ENCODE data around the gene PEX11G. TPM values are rescaled to one million over a fixed set of nuclear protein-coding genes. Genes with fewer than 3 reads are reported as not detected.

Gene PEX11G
- total and polyA plus RNA-seq, 2 donors from 2014 or later = 7.8 to 20.8 TPM

GRCh38 chr19:7469669-7470285, 19.1 kb downstream of the PEX11G start:
- Histone ChIP-seq H3K9ac (ENCODE audit: low read length in 3 of 3) (no peak overlapping the region), H3K27ac (ENCODE audit: low read depth in 2 of 2, low read length in 2 of 2) (no peak overlapping the region), H3K27me3 (ENCODE audit: control insufficient read depth, insufficient read depth, low read length) (no peaks in the 10 kb centered on the region), H3K4me1 (ENCODE audit: control insufficient read depth in 2 of 3, insufficient read depth in 2 of 3, low read depth in 1 of 3, low read length in 3 of 3) (no peaks in the 10 kb centered on the region), H3K4me3 (ENCODE audit: low read length in 3 of 3) (no peak overlapping the region), H3K36me3 (ENCODE audit: control insufficient read depth in 2 of 3, insufficient read depth in 3 of 3, low read length in 3 of 3) (peaks cover 0 to 21% (median 9%) of the 10 kb centered on the region in 3 donors), H3K9me3 (ENCODE audit: control insufficient read depth in 2 of 3, insufficient read depth in 1 of 3, low read length in 3 of 3) (no peaks in the 10 kb centered on the region)
- no peak for DNase-seq
- intact Hi-C loops (cut with DNase I) = no loop called here
- no peak for TF ChIP-seq CTCF (IDR thresholded peaks at IDR 0.05; ENCODE audit: borderline replicate concordance, extremely low read depth, insufficient read depth)
- FAIRE-seq = no peak

GRCh38 chr19:7468840-7469239, 20.0 kb downstream of the PEX11G start:
- intact Hi-C loops (cut with DNase I) = no loop called here
- H3K4me1 ChIP-seq (ENCODE audit: control insufficient read depth in 2 of 3, insufficient read depth in 2 of 3, low read depth in 1 of 3, low read length in 3 of 3) = no peaks in the 10 kb centered on the region
- DNase-seq (no peak), FAIRE-seq (no peak)
- TF ChIP-seq CTCF (IDR thresholded peaks at IDR 0.05; ENCODE audit: borderline replicate concordance, extremely low read depth, insufficient read depth) = no peak
- no peak overlapping the region for H3K4me3 ChIP-seq (ENCODE audit: low read length in 3 of 3)
- H3K27me3 ChIP-seq (ENCODE audit: control insufficient read depth, insufficient read depth, low read length) = no peaks in the 10 kb centered on the region
- H3K9ac ChIP-seq (ENCODE audit: low read length in 3 of 3) = no peak overlapping the region
- no peak overlapping the region for H3K27ac ChIP-seq (ENCODE audit: low read depth in 2 of 2, low read length in 2 of 2)
- H3K9me3 ChIP-seq (ENCODE audit: control insufficient read depth in 2 of 3, insufficient read depth in 1 of 3, low read length in 3 of 3) = no peaks in the 10 kb centered on the region
- H3K36me3 ChIP-seq (ENCODE audit: control insufficient read depth in 2 of 3, insufficient read depth in 3 of 3, low read length in 3 of 3) = peaks cover 0 to 26% (median 12%) of the 10 kb centered on the region in 3 donors

DNA sequence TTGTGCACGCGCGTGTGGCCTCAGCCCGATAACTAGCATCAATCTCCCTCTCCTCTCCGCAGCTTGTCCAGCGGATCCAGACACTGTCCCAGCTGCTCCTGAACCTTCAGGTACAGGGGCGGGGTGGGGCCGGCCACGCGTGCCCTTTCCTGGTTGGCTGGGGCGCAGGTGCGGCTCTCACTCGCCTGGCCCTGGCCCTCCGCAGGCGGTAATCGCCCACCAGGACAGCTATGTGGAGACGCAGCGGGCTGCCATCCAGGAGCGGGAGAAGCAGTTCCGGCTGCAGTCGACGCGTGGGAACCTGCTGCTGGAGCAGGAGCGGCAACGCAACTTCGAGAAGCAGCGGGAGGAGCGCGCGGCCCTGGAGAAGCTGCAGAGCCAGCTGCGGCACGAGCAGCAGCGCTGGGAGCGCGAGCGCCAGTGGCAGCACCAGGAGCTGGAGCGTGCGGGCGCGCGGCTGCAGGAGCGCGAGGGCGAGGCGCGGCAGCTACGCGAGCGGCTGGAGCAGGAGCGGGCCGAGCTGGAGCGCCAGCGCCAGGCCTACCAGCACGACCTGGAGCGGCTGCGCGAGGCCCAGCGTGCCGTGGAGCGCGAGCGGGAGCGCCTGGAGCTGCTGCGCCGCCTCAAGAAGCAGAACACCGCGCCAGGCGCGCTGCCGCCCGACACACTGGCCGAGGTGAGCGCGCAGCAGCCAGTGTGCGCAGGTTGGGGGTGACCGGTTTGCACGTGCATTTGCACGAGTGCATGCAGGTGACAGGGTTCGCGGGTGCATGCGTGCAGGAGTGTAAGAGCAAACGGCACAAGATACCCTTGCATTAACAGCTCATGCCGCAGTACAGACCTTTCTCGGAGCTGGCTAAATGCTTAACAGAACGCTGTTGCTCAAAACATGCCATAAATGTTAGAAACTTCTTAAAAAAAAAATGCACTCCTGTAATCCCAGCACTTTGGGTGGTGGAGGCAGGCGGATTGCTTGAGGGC, 21.5 kb downstream of the PEX11G start:
- Histone ChIP-seq H3K4me1 (ENCODE audit: control insufficient read depth in 2 of 3, insufficient read depth in 2 of 3, low read depth in 1 of 3, low read length in 3 of 3) (no peaks in the 10 kb centered on the region), H3K4me3 (ENCODE audit: low read length in 3 of 3) (no peak overlapping the region), H3K27me3 (ENCODE audit: control insufficient read depth, insufficient read depth, low read length) (no peaks in the 10 kb centered on the region), H3K27ac (ENCODE audit: low read depth in 2 of 2, low read length in 2 of 2) (no peak overlapping the region), H3K9ac (ENCODE audit: low read length in 3 of 3) (no peak overlapping the region), H3K36me3 (ENCODE audit: control insufficient read depth in 2 of 3, insufficient read depth in 3 of 3, low read length in 3 of 3) (peaks cover 0 to 33% (median 14%) of the 10 kb centered on the region in 3 donors), H3K9me3 (ENCODE audit: control insufficient read depth in 2 of 3, insufficient read depth in 1 of 3, low read length in 3 of 3) (no peaks in the 10 kb centered on the region)
- intact Hi-C loops (cut with DNase I) = no loop called here
- no peak for TF ChIP-seq CTCF (IDR thresholded peaks at IDR 0.05; ENCODE audit: borderline replicate concordance, extremely low read depth, insufficient read depth)
- DNase-seq (no peak), FAIRE-seq (no peak)
